GM12892 (cell line): Measurements from ENCODE around the gene ARHGAP32.

Experiments
- POLR2A ChIP-seq: IDR thresholded peaks from 2 replicates; pipeline ENCODE4 v1.6.1; 2011; ENCODE audit warnings: low read depth, low read length, control low read depth
- POLR2AphosphoS5 ChIP-seq: IDR thresholded peaks from 2 replicates; pipeline ENCODE4 v1.6.1; 2011; ENCODE audit warnings: low read depth, low read length, control low read depth
- TAF1 ChIP-seq: IDR thresholded peaks from 2 replicates; pipeline ENCODE4 v1.6.1; 2011; ENCODE audit warnings: low read depth, mild to moderate bottlenecking, control low read depth, low read length, borderline replicate concordance

- TF ChIP-seq TAF1 (no peak), POLR2A (no peak), POLR2AphosphoS5 (no peak)
Measured at GRCh38 chr11:129012880-129013279, 179.2 kb downstream of the ARHGAP32 start.
